Fibroblast of lung (primary cell): Measurements from ENCODE around the gene IGSF9B. TPM values are rescaled to one million over a fixed set of nuclear protein-coding genes. Genes with fewer than 3 reads are reported as not detected.

Experiments
- DNase-seq, 2 donors: peaks; one replicate each; pipeline versions ENCODE4 v3.0.0 to v3.0.0-alpha.2; 2010; ENCODE audit warnings: low read depth in 2 of 2
- H2AFZ ChIP-seq: 2 replicates; pipeline ENCODE4 v1.5.1; 2012; ENCODE audit warnings: low read length, control low read depth, inconsistent platforms
- H3K27ac ChIP-seq: 2 replicates; pipeline ENCODE4 v1.5.1; 2011; ENCODE audit warnings: low read length, control low read depth; ENCODE audit not compliant: insufficient read depth
- H3K27me3 ChIP-seq: 2 replicates; pipeline ENCODE4 v1.5.1; 2011; ENCODE audit warnings: mild to moderate bottlenecking, low read length; ENCODE audit not compliant: control insufficient read depth, insufficient read depth
- H3K36me3 ChIP-seq: 2 replicates; pipeline ENCODE4 v1.5.1; 2011; ENCODE audit warnings: low read length; ENCODE audit not compliant: control insufficient read depth, insufficient read depth
- H3K4me1 ChIP-seq: 2 replicates; pipeline ENCODE4 v1.5.1; 2011; ENCODE audit warnings: low read length; ENCODE audit not compliant: control insufficient read depth, insufficient read depth; ENCODE audit errors: extremely low read depth
- H3K4me2 ChIP-seq: 2 replicates; pipeline ENCODE4 v1.5.1; 2011; ENCODE audit warnings: low read length, control low read depth; ENCODE audit not compliant: insufficient read depth; ENCODE audit errors: extremely low read depth
- H3K4me3 ChIP-seq, 4 experiments: fragments of 200-600 bp in 1 of 4; sonication (generic) in 1 of 4; replicated peaks in 1 of 4; 2 replicates each; pipeline ENCODE4 v1.5.1; 2011 to 2016; ENCODE audit warnings: low read length in 4 of 4, low read depth in 3 of 4, mild to moderate bottlenecking in 3 of 4, control low read depth in 2 of 4, inconsistent platforms in 1 of 4, mixed read lengths in 1 of 4; ENCODE audit not compliant: insufficient read depth in 1 of 4; ENCODE audit errors: control extremely low read depth in 1 of 4
- H3K79me2 ChIP-seq: 2 replicates; pipeline ENCODE4 v1.5.1; 2012; ENCODE audit warnings: mild to moderate bottlenecking, low read length, inconsistent platforms; ENCODE audit not compliant: control insufficient read depth, insufficient read depth
- H3K9ac ChIP-seq: 2 replicates; pipeline ENCODE4 v1.5.1; 2011; ENCODE audit warnings: mild to moderate bottlenecking, low read length, control low read depth; ENCODE audit not compliant: insufficient read depth
- H3K9me3 ChIP-seq: 2 replicates; pipeline ENCODE4 v1.5.1; 2012; ENCODE audit warnings: low read depth, low read length; ENCODE audit not compliant: control insufficient read depth, insufficient read depth
- H4K20me1 ChIP-seq: 2 replicates; pipeline ENCODE4 v1.5.1; 2011; ENCODE audit warnings: low read length; ENCODE audit not compliant: control insufficient read depth, insufficient read depth; ENCODE audit errors: extremely low read depth
- CTCF ChIP-seq, 2 donors: IDR thresholded peaks in 1 of 2; conservative IDR thresholded peaks in 1 of 2; 1 replicate in 1 of 2; 2 replicates in 1 of 2; pipeline ENCODE4 v1.5.1; 2011 to 2012; ENCODE audit warnings: low read length in 2 of 2, control low read depth in 1 of 2, inconsistent platforms in 1 of 2, low read depth in 1 of 2, mild to moderate bottlenecking in 1 of 2
- EZH2 ChIP-seq: IDR thresholded peaks from 2 replicates; pipeline ENCODE4 v1.5.1; 2012; ENCODE audit warnings: low read length, control low read depth, mild to moderate bottlenecking; ENCODE audit errors: missing control alignments
- polyA plus RNA-seq, 2 donors: library from polyadenylated mRNA; depleted of rRNA in 1 of 2; stranded (reverse) in 1 of 2; unstranded in 1 of 2; fragments of >200 nt; gene quantifications; 2 replicates each; pipeline ENCODE4 v1.2.1, GENCODE V29; 2011 to 2012; ENCODE audit warnings: missing spikeins in 1 of 2
- total RNA-seq: library from RNA; depleted of rRNA; stranded (reverse); fragments of >200 nt; gene quantifications from 2 replicates; pipeline ENCODE4 v1.2.1, GENCODE V29; 2014

The IGSF9B gene
- total and polyA plus RNA-seq, 2 donors (not counting 1 experiment from before 2014, with no cell fraction given) = under 0.01 TPM; not detected in 1

DNA sequence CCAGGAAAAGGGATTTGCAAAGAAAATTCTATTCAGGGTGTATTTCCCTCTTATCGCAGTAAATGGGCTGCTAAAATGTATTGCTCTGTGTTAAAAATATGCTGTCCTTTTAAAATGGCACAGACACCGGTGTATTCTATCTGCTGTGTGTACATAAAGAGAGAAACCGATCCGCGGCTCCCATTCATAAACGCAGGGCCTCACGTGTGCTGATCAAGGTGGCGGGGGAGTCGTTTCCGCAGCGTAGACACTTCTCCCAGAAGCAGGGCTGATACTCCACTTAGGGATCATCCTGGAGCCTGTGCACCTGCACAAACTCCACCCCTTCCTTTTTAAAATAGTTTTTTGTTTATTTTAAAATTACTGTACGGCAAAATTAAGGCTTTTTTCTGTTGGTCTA lies 26.1 kb upstream of the IGSF9B start:
- H3K27me3 ChIP-seq = no peaks in the 10 kb centered on the region
- H3K36me3 ChIP-seq = no peaks in the 10 kb centered on the region
- no peak overlapping the region for H3K4me3 ChIP-seq
- H3K9me3 ChIP-seq = no peaks in the 10 kb centered on the region
- no peak overlapping the region for H3K4me2 ChIP-seq
- no peaks in the 10 kb centered on the region for H3K4me1 ChIP-seq
- no peak for TF ChIP-seq CTCF (conservative IDR thresholded peaks at IDR 0.05 in 1 of 2, IDR thresholded peaks at IDR 0.05 in 1 of 2; ENCODE audit: low read depth in 1 of 2, low read length in 2 of 2)
- no peak overlapping the region for H3K9ac ChIP-seq
- no peak for DNase-seq
- H4K20me1 ChIP-seq = no peaks in the 10 kb centered on the region
- H3K79me2 ChIP-seq = no peaks in the 10 kb centered on the region
- no peak overlapping the region for H3K27ac ChIP-seq
- H2AFZ ChIP-seq = no peak overlapping the region

DNA sequence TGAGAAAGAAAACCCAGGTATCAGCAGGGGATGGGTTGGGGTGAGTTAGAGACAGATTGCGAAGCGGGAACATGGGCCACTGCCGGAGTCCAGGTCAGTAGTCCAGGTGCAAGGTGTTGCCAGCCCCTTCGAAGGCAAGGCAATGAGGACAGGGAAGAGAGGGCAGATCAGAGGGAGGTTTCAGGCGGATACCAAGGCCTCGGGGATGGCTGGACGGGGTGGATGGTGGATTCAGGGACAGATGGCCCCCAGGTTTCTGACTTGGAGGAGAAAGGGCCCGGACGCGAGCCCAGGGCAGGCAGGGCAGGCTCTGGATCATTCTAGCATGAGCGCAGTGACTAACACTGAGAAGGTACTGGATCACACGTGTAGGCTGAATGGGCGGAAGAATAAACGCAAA lies 25.4 kb upstream of the IGSF9B start:
- TF ChIP-seq CTCF (conservative IDR thresholded peaks at IDR 0.05 in 1 of 2, IDR thresholded peaks at IDR 0.05 in 1 of 2; ENCODE audit: low read depth in 1 of 2, low read length in 2 of 2) (no peak), EZH2 (no peak)
- H3K9ac ChIP-seq = no peak overlapping the region
- H3K27ac ChIP-seq = no peak overlapping the region
- H3K36me3 ChIP-seq = no peaks in the 10 kb centered on the region
- DNase-seq = no peak
- no peaks in the 10 kb centered on the region for H3K27me3 ChIP-seq
- H3K4me3 ChIP-seq = no peak overlapping the region
- H3K79me2 ChIP-seq = no peaks in the 10 kb centered on the region
- H3K4me1 ChIP-seq = no peaks in the 10 kb centered on the region
- H2AFZ ChIP-seq = no peak overlapping the region
- H3K9me3 ChIP-seq = no peaks in the 10 kb centered on the region
- H4K20me1 ChIP-seq = no peaks in the 10 kb centered on the region
- no peak overlapping the region for H3K4me2 ChIP-seq

DNA sequence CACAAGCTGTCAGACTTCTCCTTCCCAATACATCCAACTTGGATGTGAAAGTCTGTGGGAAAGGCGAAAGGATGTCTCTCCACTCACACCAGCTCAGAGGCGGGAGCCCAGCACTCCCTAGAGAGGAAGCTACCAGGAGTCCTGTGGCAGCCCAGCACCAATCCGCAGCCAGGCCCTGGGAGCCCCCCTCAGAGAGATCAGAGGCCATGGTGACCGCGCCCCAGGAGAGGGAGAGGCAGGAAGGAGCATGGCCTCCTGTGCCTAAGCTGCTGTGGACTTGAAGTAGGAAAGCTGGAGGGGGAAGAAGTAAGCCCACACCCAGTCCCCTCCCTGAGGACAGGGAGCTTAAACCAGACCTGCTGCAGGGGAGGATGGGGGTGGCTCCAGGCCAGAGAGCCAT lies 24.4 kb upstream of the IGSF9B start:
- no peak for DNase-seq
- H2AFZ ChIP-seq = no peak overlapping the region
- H3K79me2 ChIP-seq = no peaks in the 10 kb centered on the region
- H3K27ac ChIP-seq = no peak overlapping the region
- no peaks in the 10 kb centered on the region for H3K27me3 ChIP-seq
- H3K4me3 ChIP-seq = no peak overlapping the region
- H3K9me3 ChIP-seq = no peaks in the 10 kb centered on the region
- no peak overlapping the region for H3K4me2 ChIP-seq
- no peak overlapping the region for H3K9ac ChIP-seq
- H4K20me1 ChIP-seq = no peaks in the 10 kb centered on the region
- no peaks in the 10 kb centered on the region for H3K36me3 ChIP-seq
- no peaks in the 10 kb centered on the region for H3K4me1 ChIP-seq
- no peak for TF ChIP-seq CTCF (conservative IDR thresholded peaks at IDR 0.05 in 1 of 2, IDR thresholded peaks at IDR 0.05 in 1 of 2; ENCODE audit: low read depth in 1 of 2, low read length in 2 of 2)
- no peak for TF ChIP-seq EZH2
